NK-92 (cell line): ENCODE results near the gene SNX25.
"Not testable (repeated sequence)": the region's sequence is repeated elsewhere in the genome, so short reads cannot be mapped to it uniquely, and the experiment has no call there.

Source experiments
- DNase-seq: peaks from one replicate; lab custom pipeline; 2025; ENCODE audit not compliant: unreplicated experiment; lab: John Stamatoyannopoulos, UW

Gene SNX25

GRCh38 chr4:185341377-185341776 is 132.0 kb downstream of the SNX25 start:
- no peak for DNase-seq

GRCh38 chr4:185341841-185342240 is 132.4 kb downstream of the SNX25 start:
- no peak for DNase-seq

- DNase-seq: no peak
Measured at GRCh38 chr4:185343726-185344581, 134.6 kb downstream of the SNX25 start.

GRCh38 chr4:185344743-185345538 is 135.5 kb downstream of the SNX25 start:
- DNase-seq: no peak

DNA sequence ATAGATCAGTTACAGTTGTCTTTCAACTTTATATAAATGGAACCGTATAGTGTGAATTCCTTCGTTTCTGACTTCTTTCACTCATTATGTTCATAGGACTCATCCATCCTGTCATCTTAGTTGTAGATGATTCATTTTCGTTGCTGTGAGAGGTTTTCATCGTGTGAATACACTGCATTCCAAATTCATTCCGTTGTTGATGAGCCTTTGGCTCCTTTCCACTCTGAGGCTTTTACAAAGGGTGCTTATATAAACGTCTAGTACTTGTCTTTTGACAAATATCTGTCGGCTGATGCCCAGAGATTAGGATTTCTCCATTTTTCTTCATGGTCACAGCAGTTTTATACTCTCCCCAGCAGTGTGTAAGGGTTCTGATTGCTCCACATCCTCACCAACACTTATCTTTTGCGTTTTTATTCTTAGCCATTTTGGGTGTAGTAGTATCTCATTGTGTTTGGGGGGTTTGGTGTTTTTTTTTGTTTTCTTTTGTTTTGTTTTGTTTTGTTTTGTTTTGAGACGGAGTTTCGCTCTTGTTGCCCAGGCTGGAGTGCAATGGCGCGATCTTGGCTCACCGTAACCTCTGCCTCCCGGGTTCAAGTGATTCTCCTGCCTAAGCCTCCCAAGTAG is 137.7 kb downstream of the SNX25 start:
- DNase-seq: no peak

- no peak for DNase-seq
Measured at GRCh38 chr4:185351691-185352090, 142.3 kb downstream of the SNX25 start.

GRCh38 chr4:185352202-185352601 is 142.8 kb downstream of the SNX25 start:
- no peak for DNase-seq

- no peak for DNase-seq
Measured at GRCh38 chr4:185352741-185353140, 143.3 kb downstream of the SNX25 start.

GRCh38 chr4:185357211-185357610 is 147.8 kb downstream of the SNX25 start:
- no peak for DNase-seq

DNA sequence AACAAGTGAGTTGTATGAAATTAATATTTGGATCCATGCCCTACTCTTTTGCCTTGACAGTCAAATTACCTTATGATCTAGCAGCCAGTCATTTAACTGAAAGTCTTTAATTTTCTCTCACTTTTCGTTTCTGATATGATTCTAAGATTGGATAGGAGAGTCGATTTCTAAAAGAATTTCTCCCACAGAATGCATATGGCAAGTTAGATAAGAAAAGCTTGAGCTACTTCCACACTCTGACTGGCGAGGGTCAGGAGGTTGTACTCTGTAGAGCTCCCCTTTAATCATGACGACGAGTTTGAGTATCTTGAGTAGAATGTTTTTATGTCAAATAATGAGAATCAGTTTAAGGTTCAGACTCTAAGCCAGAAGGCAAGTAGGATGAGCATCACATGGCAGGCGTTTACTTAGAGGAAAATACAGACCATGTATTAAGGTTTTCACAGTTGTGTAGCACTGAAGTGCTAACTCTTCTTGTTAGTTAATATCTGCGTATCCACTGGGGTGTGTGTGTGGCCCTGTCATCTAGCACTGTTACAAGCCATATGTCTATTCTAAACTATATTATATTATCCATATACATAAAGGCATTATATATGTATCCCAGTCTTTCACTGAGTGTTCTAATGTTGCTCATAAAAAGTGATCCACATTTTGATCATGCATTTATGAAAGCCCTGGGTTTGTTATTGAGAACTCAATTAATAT is 148.5 kb downstream of the SNX25 start:
- DNase-seq: no peak

GRCh38 chr4:185358514-185358913 is 149.1 kb downstream of the SNX25 start:
- no peak for DNase-seq

- DNase-seq: no peak
Measured at GRCh38 chr4:185358959-185359358, 149.6 kb downstream of the SNX25 start.

DNA sequence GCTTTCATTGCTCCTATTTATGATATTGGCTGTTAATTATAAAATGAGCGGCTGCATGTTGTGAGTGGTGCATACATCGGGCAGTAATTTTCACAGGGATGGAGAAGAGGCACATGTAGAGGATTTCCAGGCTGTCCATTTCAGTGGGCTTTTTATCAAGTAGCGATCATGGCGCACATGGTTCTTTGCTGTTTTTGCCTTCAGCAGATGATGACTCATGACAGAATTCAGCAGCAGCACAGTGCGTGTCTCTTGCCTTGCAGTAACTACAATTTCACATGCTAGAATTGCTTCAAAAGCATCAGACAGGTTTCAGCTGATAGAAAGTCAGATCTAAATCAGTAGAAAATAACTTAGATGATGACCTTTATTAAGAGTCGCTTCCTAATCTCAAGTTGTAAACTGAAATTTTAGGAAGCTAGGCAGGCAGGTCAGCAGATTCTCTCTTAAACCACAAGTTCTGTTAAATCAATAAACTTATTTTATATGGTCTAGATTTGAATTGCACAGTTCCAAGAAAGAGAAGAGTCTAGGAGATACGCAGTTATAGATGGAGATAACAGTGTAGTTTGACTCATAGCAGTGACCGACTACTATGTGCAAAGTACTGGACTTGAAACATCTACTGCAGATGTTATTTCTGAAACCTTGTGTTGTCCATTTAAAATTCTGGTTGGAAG is 150.5 kb downstream of the SNX25 start:
- DNase-seq: no peak

GRCh38 chr4:185361872-185362271 is 152.5 kb downstream of the SNX25 start:
- DNase-seq: no peak

DNA sequence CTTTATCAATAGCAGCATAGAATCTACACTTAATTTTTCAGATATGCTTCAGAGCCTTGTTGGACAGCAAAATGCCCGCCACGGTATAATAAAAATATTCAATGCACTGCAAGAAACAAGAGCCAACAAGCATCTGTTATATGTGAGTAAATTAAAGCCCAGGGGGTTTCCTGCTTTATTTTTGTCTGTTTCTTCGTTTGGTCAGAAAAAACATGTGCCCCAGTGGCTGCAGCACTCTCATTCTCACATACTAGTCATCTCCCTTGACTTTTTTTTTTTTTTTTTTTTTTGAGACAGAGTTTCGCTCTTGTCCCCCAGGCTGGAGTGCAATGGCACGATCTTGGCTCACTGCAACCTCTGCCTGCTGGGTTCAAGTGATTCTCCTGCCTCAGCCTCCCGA is 153.2 kb downstream of the SNX25 start:
- DNase-seq: not testable (repeated sequence)

DNA sequence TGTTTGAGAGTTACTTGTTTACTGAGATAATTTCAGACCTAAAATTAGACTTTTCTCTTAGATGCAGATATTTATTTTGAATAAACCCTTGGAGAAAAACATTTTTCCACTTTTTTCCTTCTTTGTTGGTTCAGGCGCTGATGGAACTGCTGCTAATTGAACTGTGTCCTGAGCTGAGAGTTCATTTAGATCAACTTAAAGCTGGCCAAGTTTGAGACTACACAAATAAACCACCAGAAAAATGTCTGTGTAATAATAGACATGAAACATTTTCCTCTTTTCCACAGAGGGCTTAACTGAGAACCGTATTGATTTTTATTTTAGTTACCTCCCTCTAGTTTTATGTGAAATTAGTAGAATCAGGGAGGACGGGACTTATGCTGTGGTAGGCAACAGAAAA is 153.9 kb downstream of the SNX25 start:
- DNase-seq: no peak

DNA sequence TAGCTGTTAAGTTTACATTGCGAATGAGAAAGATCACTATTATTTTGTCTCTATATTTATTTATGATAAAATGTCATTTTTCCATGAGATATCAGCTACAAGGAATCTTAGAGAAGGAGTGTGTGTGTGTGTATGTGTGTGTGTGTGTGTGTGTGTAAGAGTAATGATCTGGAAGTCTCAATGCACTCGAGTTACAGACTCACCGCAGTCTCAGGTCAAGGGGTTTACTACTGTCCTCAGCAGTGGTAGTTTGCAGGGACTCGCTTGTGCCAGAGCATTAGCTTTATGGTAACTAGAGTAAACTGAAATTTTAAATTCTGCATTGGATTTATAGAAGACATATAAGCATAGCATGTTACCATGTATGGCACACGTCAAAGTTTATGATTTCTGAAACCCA is 155.5 kb downstream of the SNX25 start:
- no peak for DNase-seq

- no peak for DNase-seq
Measured at GRCh38 chr4:185369731-185370130, 160.3 kb downstream of the SNX25 start.

DNA sequence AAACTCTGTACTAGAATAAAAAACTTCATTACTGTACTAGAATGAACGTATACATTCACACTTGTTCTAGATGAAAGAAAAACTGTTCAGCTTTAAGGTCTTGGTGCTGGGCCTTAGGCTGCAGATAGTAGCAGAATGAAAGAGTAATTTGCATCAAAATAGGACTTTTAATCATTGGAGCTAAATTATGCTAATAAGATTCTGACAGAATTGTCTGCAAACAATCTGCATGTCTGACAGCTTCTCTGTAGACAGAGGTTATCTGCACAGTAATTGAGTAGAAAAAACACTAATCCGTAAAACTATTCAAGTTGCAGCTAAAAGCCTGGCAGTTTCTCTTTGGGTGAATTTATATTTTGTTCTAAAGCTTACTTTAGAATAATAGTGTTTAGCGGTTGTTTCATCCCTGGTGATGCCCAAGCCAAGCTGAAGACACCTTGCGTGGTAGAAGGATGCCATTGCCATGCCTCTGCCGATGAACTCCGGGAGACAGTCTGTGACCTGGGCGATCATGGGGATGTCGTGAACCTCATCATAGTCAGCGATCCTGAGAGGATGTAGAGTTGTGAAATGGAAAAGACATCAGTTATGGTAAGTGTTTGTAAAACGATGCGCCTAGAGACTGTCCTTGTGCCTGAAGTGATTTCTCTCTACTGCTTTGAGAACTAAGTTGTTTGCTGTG is 161.0 kb downstream of the SNX25 start:
- DNase-seq: no peak

- no peak for DNase-seq
Measured at GRCh38 chr4:185371702-185372101, 162.3 kb downstream of the SNX25 start.
